ENCODE results near the gene MAPKAPK5.

DNA sequence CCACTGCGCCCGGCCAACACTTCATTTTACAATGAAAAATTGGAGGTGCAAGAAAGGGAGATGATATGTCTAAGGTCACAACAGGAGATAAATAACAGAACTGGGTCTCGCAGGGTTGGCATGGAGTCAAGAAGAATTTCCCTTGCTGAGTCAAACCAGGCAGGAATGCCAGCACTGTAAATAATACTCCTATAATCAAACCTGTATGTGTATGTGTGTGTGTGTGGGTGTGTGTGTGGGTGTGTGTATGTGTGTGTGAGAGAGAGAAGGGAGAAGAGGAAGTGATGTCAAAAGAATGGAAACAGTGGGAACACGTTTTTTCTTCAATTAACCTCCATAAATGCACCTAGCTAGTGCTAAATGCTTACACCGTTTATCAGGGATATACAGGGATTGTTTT lies 100.5 kb downstream of the MAPKAPK5 start:
- TF ChIP-seq SMC3 (IDR thresholded peaks at IDR 0.05; ENCODE audit: borderline replicate concordance, low read length) (no peak), RBBP5 (conservative IDR thresholded peaks at IDR 0.05) (no peak), KDM1A (IDR thresholded peaks at IDR 0.05; ENCODE audit: borderline replicate concordance) (no peak), EZH2 (IDR thresholded peaks at IDR 0.05; ENCODE audit: borderline replicate concordance, control insufficient read depth, low read depth, low read length) (no peak), POLR2A (IDR thresholded peaks at IDR 0.05; ENCODE audit: low read depth, low read length) (no peak), IKZF1 (conservative IDR thresholded peaks at IDR 0.05) (no peak), ATF7 (IDR thresholded peaks at IDR 0.05; ENCODE audit: low read depth) (no peak)
- TF ChIP-seq, protein P1, sequence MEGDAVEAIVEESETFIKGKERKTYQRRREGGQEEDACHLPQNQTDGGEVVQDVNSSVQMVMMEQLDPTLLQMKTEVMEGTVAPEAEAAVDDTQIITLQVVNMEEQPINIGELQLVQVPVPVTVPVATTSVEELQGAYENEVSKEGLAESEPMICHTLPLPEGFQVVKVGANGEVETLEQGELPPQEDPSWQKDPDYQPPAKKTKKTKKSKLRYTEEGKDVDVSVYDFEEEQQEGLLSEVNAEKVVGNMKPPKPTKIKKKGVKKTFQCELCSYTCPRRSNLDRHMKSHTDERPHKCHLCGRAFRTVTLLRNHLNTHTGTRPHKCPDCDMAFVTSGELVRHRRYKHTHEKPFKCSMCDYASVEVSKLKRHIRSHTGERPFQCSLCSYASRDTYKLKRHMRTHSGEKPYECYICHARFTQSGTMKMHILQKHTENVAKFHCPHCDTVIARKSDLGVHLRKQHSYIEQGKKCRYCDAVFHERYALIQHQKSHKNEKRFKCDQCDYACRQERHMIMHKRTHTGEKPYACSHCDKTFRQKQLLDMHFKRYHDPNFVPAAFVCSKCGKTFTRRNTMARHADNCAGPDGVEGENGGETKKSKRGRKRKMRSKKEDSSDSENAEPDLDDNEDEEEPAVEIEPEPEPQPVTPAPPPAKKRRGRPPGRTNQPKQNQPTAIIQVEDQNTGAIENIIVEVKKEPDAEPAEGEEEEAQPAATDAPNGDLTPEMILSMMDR (IDR thresholded peaks at IDR 0.05 in 2 of 3, conservative IDR thresholded peaks at IDR 0.05 in 1 of 3; ENCODE audit: control insufficient read depth in 2 of 3, extremely low read depth in 1 of 3, insufficient read depth in 1 of 3, low read depth in 3 of 3, low read length in 3 of 3): no peak
- TF ChIP-seq, protein P2, sequence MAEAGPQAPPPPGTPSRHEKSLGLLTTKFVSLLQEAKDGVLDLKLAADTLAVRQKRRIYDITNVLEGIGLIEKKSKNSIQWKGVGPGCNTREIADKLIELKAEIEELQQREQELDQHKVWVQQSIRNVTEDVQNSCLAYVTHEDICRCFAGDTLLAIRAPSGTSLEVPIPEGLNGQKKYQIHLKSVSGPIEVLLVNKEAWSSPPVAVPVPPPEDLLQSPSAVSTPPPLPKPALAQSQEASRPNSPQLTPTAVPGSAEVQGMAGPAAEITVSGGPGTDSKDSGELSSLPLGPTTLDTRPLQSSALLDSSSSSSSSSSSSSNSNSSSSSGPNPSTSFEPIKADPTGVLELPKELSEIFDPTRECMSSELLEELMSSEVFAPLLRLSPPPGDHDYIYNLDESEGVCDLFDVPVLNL (IDR thresholded peaks at IDR 0.05; ENCODE audit: low read depth, low read length): no peak
- TF ChIP-seq, protein P3, sequence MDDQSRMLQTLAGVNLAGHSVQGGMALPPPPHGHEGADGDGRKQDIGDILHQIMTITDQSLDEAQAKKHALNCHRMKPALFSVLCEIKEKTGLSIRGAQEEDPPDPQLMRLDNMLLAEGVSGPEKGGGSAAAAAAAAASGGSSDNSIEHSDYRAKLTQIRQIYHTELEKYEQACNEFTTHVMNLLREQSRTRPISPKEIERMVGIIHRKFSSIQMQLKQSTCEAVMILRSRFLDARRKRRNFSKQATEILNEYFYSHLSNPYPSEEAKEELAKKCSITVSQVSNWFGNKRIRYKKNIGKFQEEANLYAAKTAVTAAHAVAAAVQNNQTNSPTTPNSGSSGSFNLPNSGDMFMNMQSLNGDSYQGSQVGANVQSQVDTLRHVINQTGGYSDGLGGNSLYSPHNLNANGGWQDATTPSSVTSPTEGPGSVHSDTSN (IDR thresholded peaks at IDR 0.05; ENCODE audit: insufficient replicate concordance, low read depth, low read length): no peak
- TF ChIP-seq, protein P4, sequence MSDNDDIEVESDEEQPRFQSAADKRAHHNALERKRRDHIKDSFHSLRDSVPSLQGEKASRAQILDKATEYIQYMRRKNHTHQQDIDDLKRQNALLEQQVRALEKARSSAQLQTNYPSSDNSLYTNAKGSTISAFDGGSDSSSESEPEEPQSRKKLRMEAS (IDR thresholded peaks at IDR 0.05; ENCODE audit: low read depth, low read length): no peak
